Fibroblast of skin of left biceps (primary cell): ENCODE data around the gene JUP.

Experiments
- DNase-seq, 2 experiments: peaks; one replicate each; pipeline ENCODE4 v3.0.0-alpha.2; 2013; ENCODE audit warnings: low read depth in 2 of 2

The JUP gene

DNA sequence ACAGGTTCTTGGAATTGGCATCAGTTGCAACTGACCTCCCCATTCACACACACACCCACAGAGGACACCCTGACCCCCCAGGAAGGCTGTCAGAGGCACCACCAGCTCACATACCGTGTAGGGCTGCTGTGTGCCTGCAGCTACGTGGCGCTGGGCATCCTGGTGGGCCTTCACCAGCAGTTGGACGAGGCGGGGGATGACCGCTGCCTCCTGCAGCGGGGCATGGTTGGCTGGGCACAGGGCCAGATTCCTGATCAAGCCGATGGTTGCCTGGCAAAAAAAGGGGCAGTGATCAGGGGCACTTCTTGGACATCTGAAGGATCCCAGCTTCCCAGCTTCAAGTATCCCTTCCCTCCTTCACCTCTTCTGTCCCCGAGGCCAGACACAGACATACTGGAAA lies 27.9 kb downstream of the JUP start:
- DNase-seq, result no peak

DNA sequence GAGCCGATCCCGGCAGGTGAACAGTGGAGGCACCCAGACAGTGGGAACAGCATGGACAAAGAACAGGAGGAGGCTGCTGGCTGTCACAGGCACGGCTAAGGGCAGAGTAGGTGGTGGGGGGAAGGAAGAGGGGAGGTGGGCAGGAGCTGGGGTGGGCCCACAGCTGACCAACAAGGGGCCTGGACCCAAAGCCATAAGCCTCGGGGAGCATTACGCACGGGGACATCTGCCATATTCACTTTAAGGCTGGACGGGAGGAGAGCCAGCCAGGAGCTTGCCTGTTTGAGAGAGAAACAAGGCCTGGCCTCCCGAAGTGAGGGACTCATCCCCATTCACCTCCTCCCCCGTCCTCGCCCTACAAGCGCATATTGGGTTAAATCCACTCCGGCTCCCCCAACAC lies 32.4 kb downstream of the JUP start:
- no peak for DNase-seq

DNA sequence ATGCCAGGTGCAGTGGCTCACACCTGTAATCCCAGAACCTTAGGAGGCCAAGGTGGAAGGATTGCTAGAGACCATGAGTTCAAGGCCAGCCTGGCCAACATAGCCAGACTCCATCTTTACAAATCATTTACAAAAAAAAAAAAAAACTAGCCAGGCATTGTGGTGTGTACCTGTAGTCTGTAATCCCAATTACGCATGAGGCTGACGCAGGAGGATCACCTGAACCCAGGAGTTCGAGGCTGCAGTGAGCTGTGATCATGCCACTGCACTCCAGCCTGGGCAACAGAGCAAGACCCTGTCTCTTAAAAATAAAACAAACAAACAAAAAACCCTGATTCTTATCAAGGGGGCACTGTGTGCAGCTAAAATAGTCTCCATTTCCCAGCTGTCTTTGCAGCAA lies 35.2 kb downstream of the JUP start:
- DNase-seq, result no peak

DNA sequence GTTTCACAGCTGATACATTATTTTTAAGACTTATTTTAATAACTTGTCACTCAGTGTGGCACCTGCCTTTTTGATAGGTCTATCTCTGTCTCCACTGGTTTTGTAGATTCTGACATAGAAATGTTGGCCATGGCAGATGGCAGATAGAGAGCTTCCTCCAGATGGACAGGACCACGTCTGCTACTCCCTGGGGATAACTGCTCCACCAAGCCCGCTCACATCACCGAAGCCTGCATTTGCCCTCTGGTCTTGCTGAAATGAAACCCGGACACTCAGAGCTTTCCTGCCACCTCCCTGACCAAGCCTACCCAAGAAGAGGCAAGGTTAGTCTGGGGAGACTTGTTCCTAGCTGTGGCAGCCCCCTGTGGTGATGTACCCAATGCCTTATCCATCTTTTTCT lies 35.6 kb downstream of the JUP start:
- DNase-seq, result no peak

DNA sequence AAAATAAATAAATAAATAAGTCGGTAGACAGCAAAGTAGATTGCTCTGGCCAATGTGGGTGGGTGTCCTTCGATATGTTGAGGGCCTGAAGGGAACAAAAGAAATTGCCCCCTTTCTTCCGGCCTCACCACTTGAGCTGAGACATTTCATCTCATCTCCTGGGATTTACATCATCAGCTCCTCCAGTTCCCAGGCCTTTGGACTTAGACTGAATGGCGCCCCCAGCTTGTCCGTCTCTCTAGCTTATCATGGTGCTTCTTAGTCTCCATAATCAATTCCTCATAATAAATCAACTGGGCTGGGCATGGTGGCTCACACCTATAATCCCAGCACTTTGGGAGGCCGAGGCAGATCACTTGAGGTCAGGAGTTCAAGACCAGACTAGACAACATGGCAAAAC lies 38.2 kb downstream of the JUP start:
- DNase-seq, result no peak

DNA sequence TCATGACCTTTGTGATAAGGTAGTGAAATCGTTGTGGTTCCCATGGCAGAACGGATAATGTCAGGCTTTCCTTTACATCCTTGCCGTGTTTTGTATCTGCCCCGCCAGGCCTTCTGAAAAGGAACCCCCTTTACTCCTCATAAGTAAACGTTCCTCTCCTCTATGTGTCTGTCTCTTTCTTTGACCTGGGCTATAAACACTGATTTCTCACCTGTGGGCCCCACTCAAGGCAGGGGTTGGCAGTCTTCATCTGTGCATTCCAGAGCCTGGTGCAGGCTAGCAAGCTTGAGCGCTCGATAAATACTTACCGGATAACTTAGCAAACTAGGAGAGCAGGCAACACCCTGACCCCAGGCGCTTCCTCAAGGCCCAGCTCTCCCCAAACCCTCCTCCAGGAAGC lies 44.8 kb downstream of the JUP start:
- DNase-seq, result no peak

DNA sequence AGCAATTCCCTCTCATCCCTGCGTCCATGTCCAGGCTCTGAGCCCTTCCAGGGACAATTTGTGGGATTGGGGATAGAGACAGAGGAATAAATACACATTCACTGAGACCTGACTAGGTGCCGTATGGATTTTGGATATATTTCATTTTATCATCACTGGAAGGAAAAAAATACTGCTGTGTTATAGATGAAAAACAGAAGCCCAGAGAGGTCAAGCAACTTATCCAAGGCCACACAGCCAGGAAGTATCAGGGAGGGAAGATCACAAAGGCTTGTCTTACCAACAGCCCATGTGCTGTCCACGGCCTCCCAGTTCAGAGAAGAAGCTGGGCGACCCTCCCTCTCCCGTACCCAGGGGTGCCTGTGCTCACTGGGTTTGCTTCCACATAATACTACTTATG lies 46.0 kb downstream of the JUP start:
- no peak for DNase-seq

DNA sequence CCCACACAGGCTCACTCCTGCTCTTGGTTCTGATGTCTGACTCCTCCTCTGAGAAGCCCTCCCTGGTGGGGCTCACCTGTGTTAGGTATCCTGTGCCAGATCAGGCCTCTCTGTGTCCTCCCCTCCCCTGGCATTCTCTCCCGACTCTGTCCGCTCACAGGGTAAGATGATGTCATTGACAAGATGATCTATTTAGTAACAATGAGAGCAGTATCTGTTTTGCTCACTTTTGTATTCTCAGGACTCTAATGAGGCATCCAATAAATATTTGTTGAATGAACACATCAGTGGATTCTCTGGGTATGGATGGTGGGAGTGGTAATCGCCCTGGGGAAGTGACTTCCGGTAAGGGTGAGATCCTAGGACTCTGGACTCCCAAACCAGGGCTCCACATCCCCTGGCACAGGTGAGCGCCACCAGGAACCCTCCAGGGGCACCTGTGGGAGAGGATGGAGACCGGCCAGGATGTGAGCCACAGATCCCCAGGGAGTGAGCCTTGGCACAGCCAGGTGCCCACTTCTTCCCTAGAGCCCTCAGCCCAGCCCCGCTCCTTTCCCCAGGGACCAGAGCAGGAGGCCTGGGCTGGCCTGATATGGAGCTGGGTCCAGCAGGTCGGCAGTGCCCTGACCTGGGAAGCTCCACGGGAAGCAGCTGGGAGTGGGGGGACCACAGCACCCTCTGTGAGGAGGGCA lies 46.7 kb downstream of the JUP start:
- peak in 1 of 2 experiments; percentile 2 for DNase-seq

DNA sequence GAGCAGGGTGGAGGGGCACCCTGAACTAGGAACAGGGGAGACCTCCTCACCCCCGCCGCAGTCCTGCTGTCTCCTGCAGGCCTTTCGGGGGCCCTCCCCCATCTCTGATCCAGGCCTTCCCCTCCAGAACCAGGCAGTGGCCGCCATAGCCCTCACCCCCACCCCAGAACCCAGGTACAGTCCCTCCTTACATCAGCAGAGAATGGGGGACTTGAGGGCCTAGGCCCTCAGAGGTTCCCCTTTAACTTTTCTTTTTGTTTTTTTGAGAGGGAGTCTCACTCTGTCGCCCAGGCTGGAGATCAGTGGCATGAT lies 47.8 kb downstream of the JUP start:
- DNase-seq, result no peak

DNA sequence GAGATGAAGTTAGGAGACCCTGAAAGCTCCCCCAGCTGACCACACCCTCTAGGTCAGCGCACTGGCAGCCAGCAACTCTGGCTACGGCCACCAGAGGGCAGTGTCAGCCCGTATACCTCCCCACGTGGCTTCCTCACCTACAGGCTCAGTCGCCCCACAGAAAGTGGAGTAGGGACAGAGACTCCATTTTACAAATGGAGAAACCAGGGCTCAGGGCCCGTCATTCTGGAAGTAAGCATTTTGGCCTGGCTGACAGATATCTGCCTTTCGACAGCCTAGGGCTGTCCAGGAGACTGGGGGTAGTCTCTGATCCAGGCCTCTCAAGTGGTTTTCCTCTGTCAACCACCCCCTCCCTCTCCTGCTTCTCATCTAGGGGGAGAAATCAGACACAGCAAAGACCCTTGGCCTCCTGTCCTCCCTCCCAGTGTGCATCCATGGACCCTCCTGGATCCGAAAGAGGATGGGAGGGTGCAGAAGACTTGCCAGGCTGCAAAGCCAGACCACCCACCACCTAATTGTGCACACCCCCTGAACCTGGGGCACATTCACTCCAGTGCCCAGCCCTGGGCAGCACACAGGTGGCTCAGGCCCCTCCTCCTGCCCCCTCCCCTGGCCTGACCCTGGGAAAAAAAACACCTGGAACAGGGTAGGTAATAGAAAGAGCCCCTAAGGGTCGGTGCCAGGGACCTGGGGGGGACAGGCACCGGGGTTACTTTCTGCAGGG lies 48.3 kb downstream of the JUP start:
- peak; percentile 47 for DNase-seq

DNA sequence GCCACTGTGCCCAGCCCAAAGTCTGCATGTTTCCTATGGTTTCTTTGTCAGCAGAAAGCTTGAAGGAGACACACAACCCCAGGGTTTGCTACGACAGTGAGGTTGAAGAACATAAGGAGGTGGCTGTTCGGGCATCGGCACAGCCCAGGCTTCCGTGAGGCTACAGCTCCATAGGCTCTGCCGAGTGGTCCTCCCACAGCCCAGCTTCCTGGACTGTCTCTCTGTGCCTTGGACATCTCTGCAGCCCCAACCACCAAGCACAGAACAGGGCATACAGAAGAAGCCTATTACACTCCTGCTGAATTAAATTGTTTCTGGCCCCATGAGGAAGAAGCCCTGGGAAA lies 48.9 kb downstream of the JUP start:
- no peak for DNase-seq

DNA sequence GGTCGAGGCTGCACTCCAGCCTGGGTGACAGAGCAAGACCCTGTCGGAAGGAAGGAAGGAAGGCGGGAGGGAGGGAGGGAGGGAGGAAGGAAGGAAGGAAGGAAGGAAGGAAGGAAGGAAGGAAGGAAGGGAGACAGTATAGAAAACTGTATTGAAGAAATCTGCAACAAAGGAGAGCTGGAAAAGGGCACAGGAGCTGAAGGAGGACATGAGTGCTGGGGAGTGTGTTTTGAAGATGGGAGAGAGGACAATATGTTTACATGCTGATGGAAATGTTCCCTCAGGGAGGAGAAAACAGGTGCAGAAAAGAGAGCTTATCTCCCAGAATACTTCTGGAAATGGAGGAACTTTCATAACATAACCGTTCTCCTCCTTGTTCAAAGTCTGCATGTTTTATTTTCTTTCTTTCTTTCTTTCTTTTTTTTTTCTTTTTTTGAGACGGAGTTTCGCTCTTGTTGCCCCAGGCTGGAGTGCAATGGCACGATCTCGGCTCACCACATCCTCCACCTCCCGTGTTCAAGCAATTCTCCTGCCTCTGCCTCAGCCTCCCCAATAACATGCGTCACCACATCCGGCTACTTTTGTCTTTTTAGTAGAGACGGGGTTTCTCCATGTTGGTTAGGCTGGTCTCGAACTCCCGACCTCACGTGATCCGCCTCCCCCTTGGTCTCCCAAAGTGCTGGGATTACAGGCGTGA lies 49.4 kb downstream of the JUP start:
- no peak for DNase-seq

DNA sequence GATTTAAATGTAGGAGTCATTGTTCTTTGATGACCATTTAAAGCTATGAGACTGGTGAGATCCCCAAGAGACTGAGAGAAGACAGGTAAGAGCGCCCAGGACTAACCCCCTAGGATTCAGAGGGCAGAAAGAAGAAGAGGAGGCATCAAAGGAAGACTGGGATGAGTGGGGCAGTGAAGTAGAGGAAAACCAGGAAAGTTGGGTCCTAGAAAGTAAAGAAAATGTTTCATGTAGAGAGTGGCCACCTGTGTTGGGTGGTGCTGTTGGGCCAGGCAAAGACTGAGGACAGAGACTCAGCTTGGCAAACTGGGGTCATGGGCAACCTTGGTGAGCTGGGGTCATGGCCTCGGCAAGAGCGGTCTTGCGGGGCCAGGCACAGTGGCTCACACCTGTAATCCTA lies 50.8 kb downstream of the JUP start:
- no peak for DNase-seq

DNA sequence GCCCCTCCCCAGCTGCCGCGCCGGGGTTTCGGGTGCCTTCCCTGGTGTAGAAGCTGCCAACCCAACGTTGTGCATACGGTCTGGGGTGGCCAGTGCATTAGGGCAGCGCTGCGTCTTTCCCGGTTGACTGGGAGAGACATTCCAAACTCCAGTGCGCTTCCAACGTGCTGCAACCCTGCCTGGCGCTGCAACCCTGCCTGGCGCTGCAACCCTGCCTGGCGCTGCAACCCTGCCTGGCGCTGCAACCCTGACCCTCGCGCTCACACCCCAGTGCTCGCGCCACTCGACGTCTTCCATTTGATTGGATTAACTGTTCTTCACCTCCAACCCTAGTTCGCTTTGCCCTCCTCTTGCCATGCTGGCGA lies 51.6 kb downstream of the JUP start:
- no peak for DNase-seq

DNA sequence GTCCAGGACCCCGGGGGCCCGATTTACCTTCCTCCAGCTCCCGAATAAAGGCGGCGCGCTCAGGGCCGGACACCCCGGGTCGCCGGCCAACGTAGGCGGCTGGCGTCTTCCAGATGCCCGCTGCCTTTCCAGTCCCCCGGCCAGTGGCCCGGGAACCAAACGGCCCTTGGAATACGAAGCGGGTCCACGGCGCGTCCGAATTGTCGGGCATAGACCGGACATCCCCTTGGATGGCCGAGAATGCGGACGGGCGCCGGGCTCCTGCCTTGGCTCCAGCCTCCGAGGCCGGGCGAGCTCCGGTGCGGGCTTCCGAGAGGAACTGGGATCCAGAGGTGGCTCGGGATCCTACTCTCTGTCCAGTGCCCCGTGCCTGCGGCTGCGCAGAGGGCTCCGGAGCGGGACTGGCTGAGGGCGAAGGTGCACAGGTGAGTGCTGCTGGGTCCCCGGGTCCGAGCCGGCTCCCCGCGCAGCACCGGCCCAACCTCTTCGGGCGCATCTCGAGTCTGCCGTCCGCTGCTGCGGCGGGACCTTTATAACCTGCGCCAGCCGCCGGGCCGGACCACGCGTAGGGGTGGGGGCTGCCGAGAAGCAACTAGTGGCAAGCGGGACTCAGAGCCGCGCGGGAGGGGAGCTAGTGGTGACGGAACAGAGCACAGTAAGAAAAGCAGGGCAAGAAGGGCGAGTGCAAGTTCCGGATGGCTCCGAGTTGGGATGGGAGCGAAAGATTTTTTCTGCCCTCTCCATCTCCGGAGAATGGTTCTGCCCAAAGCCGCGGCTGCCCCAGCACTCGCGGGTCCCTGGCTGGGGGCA lies 52.2 kb downstream of the JUP start, which contains the start of gene HAP1:
TSS of gene HAP1 (minus strand) at position 505 of the 810 bp plus-strand sequence. CDS start at position 496, 9 bp downstream.
- no peak for DNase-seq

DNA sequence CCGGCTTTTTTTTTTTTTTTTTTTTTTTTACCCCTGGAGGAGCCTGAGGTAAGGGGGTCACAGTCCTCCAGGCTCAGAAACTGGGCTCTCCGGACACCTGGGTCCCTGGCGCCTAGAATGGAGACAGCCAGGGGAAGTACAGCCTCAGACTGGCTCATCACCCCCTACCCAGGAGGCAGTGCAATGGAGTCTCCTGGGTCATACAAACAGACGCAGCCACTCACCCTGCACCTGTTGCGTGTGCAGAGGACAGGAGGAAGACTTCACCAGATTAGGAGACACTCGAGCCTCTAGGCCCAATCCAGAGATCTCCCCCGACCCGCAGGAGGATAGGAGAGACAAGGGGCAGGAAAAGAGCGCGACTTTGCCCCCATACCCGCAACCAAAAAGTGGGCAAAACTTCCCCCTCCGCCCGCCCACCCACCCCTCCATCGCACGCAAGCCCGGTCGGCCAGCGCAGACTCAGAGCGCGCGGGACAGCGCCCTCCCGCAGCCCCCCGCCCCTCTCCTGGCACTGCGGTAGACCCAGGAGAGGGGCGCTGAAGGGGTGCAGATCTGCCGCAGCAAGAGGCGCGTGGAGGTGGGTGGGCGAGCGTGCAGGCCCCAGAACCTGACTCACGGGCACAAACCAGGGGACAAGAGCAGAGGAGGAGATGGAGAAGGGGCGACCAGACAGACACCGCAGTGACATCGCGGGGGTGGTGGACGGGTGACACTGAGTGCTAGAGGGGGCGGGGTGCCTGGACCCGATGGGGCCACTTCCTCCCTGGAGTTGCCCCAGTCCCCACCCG lies 53.0 kb downstream of the JUP start:
- no peak for DNase-seq

DNA sequence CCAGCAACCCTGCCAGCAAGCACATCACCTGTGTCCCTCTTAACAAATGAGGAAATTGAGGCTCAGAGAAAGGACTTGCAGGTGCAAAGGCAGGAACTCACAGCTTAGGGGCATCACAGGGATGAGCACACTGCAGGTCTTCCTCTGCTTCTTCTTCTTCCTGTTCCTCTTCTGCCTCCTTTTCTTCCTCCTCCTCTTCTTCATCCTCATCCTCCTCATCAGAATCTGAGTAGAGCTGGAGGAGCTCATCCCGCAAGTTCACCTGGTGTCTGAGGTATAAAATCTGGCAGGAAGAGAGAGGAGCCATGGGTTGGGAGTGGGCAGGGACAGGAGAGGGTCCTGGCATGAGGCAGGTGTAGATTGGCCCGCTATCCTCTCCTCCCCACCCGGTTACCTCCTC lies 54.7 kb downstream of the JUP start:
- no peak for DNase-seq

DNA sequence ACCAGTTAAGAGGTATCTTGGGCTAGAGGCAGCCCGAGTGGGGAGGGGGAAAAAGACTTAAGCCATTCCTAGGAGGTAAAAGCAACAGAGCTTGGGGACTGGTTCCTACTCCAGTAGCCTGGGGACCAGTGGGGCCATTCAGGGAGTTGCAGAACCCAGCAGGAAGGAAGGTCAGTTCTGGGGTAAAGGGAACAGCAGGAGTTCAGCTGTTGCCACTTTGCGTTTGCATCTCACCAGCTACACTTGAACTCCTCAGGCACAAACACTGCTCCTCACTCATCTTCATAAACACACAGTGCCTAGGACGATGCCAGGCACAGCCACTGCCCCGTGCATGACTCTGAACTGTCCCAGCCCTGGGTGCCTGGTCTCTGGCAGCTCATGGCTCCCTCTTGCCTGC lies 56.0 kb downstream of the JUP start:
- no peak for DNase-seq

DNA sequence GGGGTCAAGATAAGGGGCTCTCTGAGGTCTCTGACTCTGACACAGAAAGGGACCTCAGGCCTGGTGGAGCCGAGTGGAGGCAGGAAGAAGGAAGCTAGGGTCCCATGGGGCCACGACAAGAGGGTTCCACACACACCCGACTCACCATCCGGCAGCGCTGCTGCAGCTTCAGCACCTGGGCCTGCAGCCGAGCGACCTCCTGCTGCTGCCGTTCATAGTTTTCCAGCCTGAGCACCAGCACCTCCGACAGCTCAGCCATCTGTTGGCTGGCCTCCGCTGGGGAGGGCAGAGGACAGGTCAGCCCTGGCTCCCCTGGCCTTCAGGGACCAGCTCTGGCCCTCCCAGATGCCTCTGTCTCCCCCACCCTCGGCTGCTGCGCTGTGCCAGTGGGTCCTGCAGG lies 58.5 kb downstream of the JUP start:
- no peak for DNase-seq

DNA sequence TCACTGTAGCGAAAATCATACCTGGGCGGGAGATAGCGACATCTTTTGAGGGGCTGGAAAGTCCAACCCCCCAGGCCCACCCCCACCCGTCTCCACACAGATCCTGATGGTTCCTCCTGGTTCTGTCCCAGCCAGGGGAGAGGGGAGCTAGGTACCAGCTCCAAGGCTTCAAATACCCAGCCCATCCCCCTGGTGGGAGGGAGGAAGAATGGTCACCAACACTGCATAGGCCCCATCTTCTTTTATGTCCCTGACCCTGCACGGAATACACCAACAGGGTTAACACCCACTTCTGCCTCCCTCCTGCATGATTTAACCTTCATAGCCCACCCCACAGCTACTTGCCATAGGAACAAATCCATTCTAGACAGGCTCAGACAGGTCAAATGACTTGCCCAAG lies 61.4 kb downstream of the JUP start:
- no peak for DNase-seq

DNA sequence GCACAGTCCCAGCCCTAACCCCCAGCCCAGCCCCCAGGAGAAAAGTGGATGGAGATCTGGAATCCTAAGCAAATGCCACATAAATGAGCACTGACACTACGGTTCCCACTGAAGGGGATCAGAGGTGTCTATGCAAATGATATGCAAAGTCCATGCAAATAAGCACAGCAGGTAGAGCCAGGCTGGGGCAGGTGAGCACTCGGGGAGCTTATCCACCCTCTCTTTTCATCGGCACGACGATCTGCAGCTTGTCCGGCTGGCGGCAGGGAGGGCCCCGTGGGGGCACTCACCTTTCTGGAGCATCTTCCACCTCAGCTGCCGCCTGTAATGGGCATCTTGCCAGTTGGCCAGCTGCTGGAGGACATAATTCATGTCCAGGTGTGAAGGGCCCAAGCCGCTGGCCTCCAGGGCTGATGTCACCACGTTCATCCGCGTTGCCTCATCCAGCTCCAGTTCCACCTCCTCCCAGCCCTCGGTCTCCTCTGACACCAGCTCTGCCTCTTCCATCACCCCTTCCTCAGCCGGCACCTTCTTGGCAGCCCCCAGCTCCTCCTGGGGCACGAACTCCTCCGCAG lies 61.9 kb downstream of the JUP start:
- DNase-seq, result no peak
